Transverse colon (tissue), 4 donors: ENCODE data around the gene PTPRN2. TPM values are rescaled to one million over a fixed set of nuclear protein-coding genes. Genes with fewer than 3 reads are reported as not detected.

ENCODE experiments used
- DNase-seq: peaks from one replicate; pipeline ENCODE4 v3.0.0-alpha.2; 2019
- H3K27ac ChIP-seq, 4 donors: fragments of 200-600 bp; sonication (generic); 2 replicates each; pipeline ENCODE4 v1.5.1; 2016 to 2018; ENCODE audit warnings: inconsistent platforms in 4 of 4
- H3K27me3 ChIP-seq: fragments of 200-600 bp; sonication (generic); 2 replicates; pipeline ENCODE4 v1.5.1; 2017; ENCODE audit warnings: inconsistent platforms
- H3K36me3 ChIP-seq, 4 donors: fragments of 200-600 bp; sonication (generic); 2 replicates each; pipeline ENCODE4 v1.5.1; 2017 to 2019; ENCODE audit warnings: inconsistent platforms in 4 of 4
- H3K4me1 ChIP-seq, 4 donors: fragments of 200-600 bp; sonication (generic); 2 replicates each; pipeline ENCODE4 v1.5.1; 2017 to 2020; ENCODE audit warnings: inconsistent platforms in 4 of 4
- H3K4me3 ChIP-seq, 4 donors: fragments of 200-600 bp; sonication (generic); 1 replicate in 1 of 4; 2 replicates in 3 of 4; pipeline versions ENCODE4 v1.5.1 to v1.6.1; 2017 to 2019; ENCODE audit warnings: inconsistent platforms in 4 of 4
- H3K9me3 ChIP-seq, 2 donors: fragments of 200-600 bp; sonication (generic); 2 replicates each; pipeline ENCODE4 v1.5.1; 2017 to 2019; ENCODE audit warnings: inconsistent platforms in 2 of 2
- EP300 ChIP-seq: sonication (generic); formaldehyde crosslinking; IDR thresholded peaks from one replicate; pipeline ENCODE4 v1.6.1; 2017; ENCODE audit warnings: antibody characterized with exemption, low read depth
- POLR2A ChIP-seq: fragments of 450-650 bp; IDR thresholded peaks from one replicate; pipeline ENCODE4 v1.6.1; 2016; ENCODE audit warnings: antibody characterized with exemption, mild to moderate bottlenecking, moderate library complexity
- POLR2AphosphoS5 ChIP-seq, 3 donors: sonication (generic); formaldehyde crosslinking; IDR thresholded peaks; one replicate each; pipeline ENCODE4 v1.6.1; 2016; ENCODE audit warnings: antibody characterized with exemption in 3 of 3
- whole genome bisulfite sequencing, 2 donors: methylation state at CpG; one replicate each; pipeline ENCODE4 v1.1.5; 2018; ENCODE audit warnings: low coverage in 1 of 2; 5-methylcytosine and 5-hydroxymethylcytosine counted together
- in situ Hi-C, 4 donors: fragments of 200-750 bp; cut with MboI; loops; one replicate each; pipeline versions ENCODE4 v1.15.0 to v1.15.1; 2017; ENCODE audit warnings: low sequenced_read_pairs in 3 of 4, low pct_ligation_motif_present in 1 of 4, low pct_unique_long_range_greater_than_20kb in 1 of 4
- intact Hi-C: fragments of 100-400 bp; cut with DNase I; formaldehyde crosslinking; loops from one replicate; pipeline ENCODE4 v1.15.1; 2023; ENCODE audit warnings: low total_unique reads
- total RNA-seq, 4 donors: library from RNA; depleted of rRNA; stranded (reverse); fragments of >200 nt; gene quantifications; one replicate each; pipeline ENCODE4 v1.1.0, GENCODE V29; 2016
- TF ChIP-seq, protein P1 (sequence below), 5 experiments: fragments of 200-600 bp in 3 of 5; fragments of 450-650 bp in 2 of 5; sonication (generic) in 3 of 5; IDR thresholded peaks; 1 replicate in 2 of 5; 2 replicates in 3 of 5; pipeline ENCODE4 v1.5.1; 2016 to 2017; ENCODE audit warnings: antibody characterized with exemption in 5 of 5, inconsistent platforms in 3 of 5, mild to moderate bottlenecking in 2 of 5, moderate library complexity in 1 of 5

PTPRN2 gene
- total RNA-seq, 4 donors from 2014 or later: 15.4 to 31.1 (median 21.8) TPM

DNA sequence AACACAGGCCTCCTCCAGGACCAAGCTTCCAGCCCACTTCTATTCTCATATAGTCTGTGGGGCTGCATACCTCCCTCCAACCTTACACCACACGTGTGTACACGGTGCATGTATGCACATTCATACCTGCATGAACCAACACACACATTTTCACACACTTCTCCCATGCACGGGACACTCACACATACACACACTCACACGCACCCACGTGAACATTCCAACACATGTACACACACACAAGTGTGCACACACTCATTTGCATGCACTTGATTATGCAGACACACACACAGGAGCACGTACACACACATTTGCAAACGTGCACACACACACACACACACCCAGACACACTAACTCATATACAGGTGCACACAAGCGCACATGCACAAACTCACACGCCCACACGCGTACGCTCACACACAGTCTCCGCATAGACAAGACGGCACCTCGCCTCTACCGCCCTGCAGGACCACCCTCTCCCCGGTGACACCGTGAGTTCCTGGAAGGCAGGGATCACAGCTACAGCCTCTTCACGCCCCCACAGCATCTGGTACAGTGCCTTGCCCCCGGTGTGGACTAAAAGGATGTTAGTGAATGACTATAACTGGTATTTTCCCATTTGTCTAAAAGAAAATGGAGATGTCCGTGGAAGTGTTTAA, 263.8 kb downstream of the PTPRN2 start:
- in situ Hi-C loops (no loop called here), intact Hi-C loops (no loop called here)
- no peaks in the 10 kb centered on the region for H3K9me3 ChIP-seq
- no peaks in the 10 kb centered on the region for H3K4me1 ChIP-seq
- no peak overlapping the region for H3K27ac ChIP-seq
- no peak overlapping the region for H3K4me3 ChIP-seq
- H3K27me3 ChIP-seq: no peaks in the 10 kb centered on the region
- no peak for DNase-seq
- WGBS, 2 donors: 86 to 89% methylated on average over 9 to 21 of the region's 21 CpGs
- TF ChIP-seq POLR2A: no peak
- TF ChIP-seq POLR2AphosphoS5 (IDR thresholded peaks at IDR 0.05): no peak
- H3K36me3 ChIP-seq: no peaks in the 10 kb centered on the region

DNA sequence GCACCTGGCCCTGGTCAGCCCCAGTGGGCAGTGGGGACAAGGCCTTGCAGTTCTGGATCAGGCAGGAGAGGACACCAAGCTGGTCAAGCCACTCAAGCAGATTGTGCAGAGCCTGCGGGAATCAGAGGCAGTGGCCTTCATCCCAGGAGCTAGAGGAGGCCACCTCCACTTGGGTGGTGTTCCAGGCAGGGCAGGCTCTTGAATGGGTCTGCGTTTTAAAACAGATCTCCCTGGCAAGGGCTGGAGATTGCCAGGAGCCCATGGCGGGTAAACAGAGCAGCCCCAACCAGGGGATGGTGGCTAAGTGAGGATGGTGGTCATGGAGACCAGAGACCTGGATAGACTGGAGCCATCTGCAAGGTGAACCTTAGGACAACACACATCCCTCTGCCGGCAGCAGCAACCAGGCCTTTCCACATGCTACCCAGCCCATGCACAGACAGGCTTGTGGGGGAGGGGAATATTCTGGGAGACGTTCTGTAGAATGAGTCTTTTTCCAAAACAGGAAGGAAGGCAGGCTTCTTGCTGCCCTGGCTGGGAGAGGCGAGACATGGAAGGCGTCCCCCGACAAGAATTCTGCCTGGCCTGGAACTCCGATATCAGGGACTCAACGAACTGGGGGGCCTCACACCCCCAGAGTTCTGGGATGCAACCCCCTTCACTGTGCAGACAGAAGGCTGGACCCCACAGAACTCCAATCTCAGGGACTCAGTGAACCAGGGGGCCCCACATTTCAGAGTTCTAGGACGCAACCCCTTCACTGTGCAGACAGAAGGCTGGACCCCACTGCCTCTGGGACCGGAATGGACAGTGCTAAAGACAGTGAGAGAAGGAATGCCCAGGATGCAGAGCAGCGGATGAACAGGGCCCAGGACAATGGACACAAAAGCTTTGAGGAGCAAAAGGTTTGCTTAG, 264.8 kb downstream of the PTPRN2 start:
- no peaks in the 10 kb centered on the region for H3K36me3 ChIP-seq
- in situ Hi-C loops: no loop called here
- no peak overlapping the region for H3K27ac ChIP-seq
- no peak for DNase-seq
- no peaks in the 10 kb centered on the region for H3K9me3 ChIP-seq
- H3K4me1 ChIP-seq: no peaks in the 10 kb centered on the region
- 60 to 70% methylated on average over 1 to 13 of the region's 13 CpGs for WGBS, 2 donors
- TF ChIP-seq POLR2A: no peak
- intact Hi-C loops: no loop called here
- H3K4me3 ChIP-seq: no peak overlapping the region
- H3K27me3 ChIP-seq: no peaks in the 10 kb centered on the region

DNA sequence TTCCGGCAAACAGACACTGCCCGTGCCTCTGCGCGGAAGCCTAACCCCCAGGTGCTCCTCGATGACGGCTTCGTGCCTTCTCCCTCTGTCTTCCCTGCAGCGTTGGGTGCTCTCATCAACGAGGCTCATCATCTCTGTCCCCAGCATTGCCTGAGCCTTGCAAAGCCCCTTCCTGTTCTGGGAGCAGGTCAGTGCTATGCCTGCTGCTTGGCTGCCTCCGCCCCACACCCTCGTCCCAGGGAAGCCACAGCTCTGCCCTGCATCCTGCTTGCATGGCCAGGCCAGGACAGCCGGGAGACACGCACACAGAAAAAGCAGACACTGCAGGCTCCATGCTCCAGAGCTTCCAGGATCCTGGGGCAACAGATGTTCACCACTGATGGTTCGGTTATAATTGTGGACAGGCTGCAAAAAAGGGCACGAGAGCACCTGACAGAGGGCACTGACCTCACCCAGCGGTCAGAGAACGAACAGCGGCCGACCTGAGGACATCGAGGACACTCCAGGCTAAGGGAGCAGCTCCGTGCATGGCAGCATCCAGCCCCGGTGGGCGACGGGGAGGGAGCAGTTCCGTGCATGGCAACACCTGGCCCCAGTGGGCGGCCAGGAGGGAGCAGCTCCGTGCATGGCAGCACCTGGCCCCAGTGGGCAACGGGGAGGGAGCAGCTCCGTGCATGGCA, 265.5 kb downstream of the PTPRN2 start:
- H3K4me3 ChIP-seq: no peak overlapping the region
- 84% methylated on average over 29 of the region's 29 CpGs; no CpG with 5 or more reads in 1 of the 2 donors for WGBS, 2 donors
- H3K36me3 ChIP-seq: no peaks in the 10 kb centered on the region
- TF ChIP-seq, protein P1, sequence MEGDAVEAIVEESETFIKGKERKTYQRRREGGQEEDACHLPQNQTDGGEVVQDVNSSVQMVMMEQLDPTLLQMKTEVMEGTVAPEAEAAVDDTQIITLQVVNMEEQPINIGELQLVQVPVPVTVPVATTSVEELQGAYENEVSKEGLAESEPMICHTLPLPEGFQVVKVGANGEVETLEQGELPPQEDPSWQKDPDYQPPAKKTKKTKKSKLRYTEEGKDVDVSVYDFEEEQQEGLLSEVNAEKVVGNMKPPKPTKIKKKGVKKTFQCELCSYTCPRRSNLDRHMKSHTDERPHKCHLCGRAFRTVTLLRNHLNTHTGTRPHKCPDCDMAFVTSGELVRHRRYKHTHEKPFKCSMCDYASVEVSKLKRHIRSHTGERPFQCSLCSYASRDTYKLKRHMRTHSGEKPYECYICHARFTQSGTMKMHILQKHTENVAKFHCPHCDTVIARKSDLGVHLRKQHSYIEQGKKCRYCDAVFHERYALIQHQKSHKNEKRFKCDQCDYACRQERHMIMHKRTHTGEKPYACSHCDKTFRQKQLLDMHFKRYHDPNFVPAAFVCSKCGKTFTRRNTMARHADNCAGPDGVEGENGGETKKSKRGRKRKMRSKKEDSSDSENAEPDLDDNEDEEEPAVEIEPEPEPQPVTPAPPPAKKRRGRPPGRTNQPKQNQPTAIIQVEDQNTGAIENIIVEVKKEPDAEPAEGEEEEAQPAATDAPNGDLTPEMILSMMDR (IDR thresholded peaks at IDR 0.05): no peak
- TF ChIP-seq EP300 (no peak), POLR2AphosphoS5 (IDR thresholded peaks at IDR 0.05) (no peak), POLR2A (no peak)
- intact Hi-C loops: no loop called here
- H3K4me1 ChIP-seq: no peaks in the 10 kb centered on the region
- no peaks in the 10 kb centered on the region for H3K27me3 ChIP-seq
- no peaks in the 10 kb centered on the region for H3K9me3 ChIP-seq
- H3K27ac ChIP-seq: no peak overlapping the region
- in situ Hi-C loops: no loop called here
- no peak for DNase-seq

DNA sequence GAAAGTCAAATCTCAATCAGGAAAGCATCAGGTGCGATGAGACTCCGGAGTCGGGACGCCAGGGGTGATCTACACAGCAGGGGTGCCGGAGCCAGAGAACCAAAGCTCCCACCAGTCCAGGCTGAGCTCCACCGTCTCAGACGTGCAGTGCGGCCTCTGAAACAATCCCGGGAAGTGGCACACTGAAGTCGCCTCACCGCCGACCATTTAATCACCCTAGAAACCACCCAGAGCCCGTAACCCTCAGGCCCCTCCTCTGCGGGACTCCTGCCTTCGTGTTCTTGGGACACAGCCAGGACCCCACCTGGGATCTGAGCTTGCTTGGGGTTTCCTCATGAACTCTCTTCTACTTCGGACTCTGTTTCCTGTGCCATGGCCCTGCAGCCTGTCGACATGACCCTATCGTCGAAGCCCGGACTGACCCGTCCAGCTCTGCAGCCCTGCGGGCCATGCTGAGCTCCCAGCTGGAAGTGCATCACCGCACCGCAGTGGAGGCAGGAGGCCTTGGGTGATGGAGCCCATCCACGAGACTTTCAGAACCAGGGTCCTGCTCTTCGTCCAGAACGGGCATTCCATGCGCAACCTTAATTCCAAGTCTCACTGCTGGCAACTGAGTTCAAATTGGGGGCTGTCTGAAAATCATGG, 266.4 kb downstream of the PTPRN2 start:
- no peak overlapping the region for H3K27ac ChIP-seq
- no peaks in the 10 kb centered on the region for H3K9me3 ChIP-seq
- in situ Hi-C loops: no loop called here
- no peak for DNase-seq
- intact Hi-C loops: no loop called here
- H3K27me3 ChIP-seq: no peaks in the 10 kb centered on the region
- H3K36me3 ChIP-seq: no peaks in the 10 kb centered on the region
- 68 to 88% methylated on average over 3 to 26 of the region's 28 CpGs for WGBS, 2 donors
- H3K4me1 ChIP-seq: no peaks in the 10 kb centered on the region
- H3K4me3 ChIP-seq: no peak overlapping the region
- TF ChIP-seq EP300: no peak
- TF ChIP-seq POLR2AphosphoS5 (IDR thresholded peaks at IDR 0.05): no peak
- no peak for TF ChIP-seq POLR2A
- TF ChIP-seq, protein P1 (IDR thresholded peaks at IDR 0.05): no peak
